22Rv1 (cell line): ENCODE results near the gene OLFM1.

Source experiments
- CTCF ChIP-seq: fragments of 450-650 bp; IDR thresholded peaks from 2 replicates; pipeline ENCODE4 v1.5.1; 2017; ENCODE audit warnings: mild to moderate bottlenecking
- ZFX ChIP-seq: fragments of 450-650 bp; IDR thresholded peaks from 2 replicates; pipeline ENCODE4 v1.6.1; 2017; ENCODE audit warnings: antibody characterized with exemption, borderline replicate concordance

DNA sequence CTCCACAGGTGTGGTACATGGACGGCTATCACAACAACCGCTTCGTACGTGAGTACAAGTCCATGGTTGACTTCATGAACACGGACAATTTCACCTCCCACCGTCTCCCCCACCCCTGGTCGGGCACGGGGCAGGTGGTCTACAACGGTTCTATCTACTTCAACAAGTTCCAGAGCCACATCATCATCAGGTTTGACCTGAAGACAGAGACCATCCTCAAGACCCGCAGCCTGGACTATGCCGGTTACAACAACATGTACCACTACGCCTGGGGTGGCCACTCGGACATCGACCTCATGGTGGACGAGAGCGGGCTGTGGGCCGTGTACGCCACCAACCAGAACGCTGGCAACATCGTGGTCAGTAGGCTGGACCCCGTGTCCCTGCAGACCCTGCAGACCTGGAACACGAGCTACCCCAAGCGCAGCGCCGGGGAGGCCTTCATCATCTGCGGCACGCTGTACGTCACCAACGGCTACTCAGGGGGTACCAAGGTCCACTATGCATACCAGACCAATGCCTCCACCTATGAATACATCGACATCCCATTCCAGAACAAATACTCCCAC is 32.1 kb downstream of the OLFM1 start:
- TF ChIP-seq CTCF (no peak), ZFX (no peak)
